Smooth muscle cell (in vitro differentiated cells): Measurements from ENCODE around the gene KCNIP4. TPM values are rescaled to one million over a fixed set of nuclear protein-coding genes. Genes with fewer than 3 reads are reported as not detected.

Experiments
- DNase-seq: peaks from one replicate; lab custom pipeline; 2025; ENCODE audit not compliant: unreplicated experiment; lab: John Stamatoyannopoulos, UW
- H2AFZ ChIP-seq: fragments of 200-600 bp; sonication (generic); 2 replicates; pipeline ENCODE4 v1.6.0; 2016; ENCODE audit warnings: antibody characterized with exemption, low read depth, mild to moderate bottlenecking
- H3F3A ChIP-seq: fragments of 200-600 bp; sonication (generic); 2 replicates; pipeline ENCODE4 v1.6.0; 2017; ENCODE audit warnings: antibody characterized with exemption, low read depth
- H3K27ac ChIP-seq: fragments of 200-600 bp; sonication (generic); 2 replicates; pipeline ENCODE4 v1.5.1; 2016; ENCODE audit warnings: low read depth, mild to moderate bottlenecking
- H3K27me3 ChIP-seq: fragments of 200-600 bp; sonication (generic); 2 replicates; pipeline ENCODE4 v1.6.1; 2016; ENCODE audit warnings: low read depth, mild to moderate bottlenecking
- H3K36me3 ChIP-seq: fragments of 200-600 bp; sonication (generic); 2 replicates; pipeline ENCODE4 v1.5.1; 2016; ENCODE audit warnings: low read depth
- H3K4me1 ChIP-seq: fragments of 200-600 bp; sonication (generic); 2 replicates; pipeline ENCODE4 v1.5.1; 2016; ENCODE audit warnings: low read depth
- H3K4me2 ChIP-seq: fragments of 200-600 bp; sonication (generic); 2 replicates; pipeline ENCODE4 v1.6.0; 2016; ENCODE audit warnings: mild to moderate bottlenecking
- H3K4me3 ChIP-seq: fragments of 200-600 bp; sonication (generic); 2 replicates; pipeline ENCODE4 v1.5.1; 2016; ENCODE audit warnings: mild to moderate bottlenecking
- H3K79me2 ChIP-seq: fragments of 200-600 bp; sonication (generic); 2 replicates; pipeline ENCODE4 v1.6.0; 2016; ENCODE audit warnings: low read depth, mild to moderate bottlenecking
- H3K9ac ChIP-seq: fragments of 200-600 bp; sonication (generic); 2 replicates; pipeline ENCODE4 v1.6.0; 2016; ENCODE audit warnings: low read depth
- H3K9me3 ChIP-seq: fragments of 200-600 bp; sonication (generic); replicated peaks from 2 replicates; pipeline ENCODE4 v1.5.1; 2016; ENCODE audit warnings: low read depth
- H4K20me1 ChIP-seq: fragments of 200-600 bp; sonication (generic); 2 replicates; pipeline ENCODE4 v1.6.0; 2016; ENCODE audit warnings: low read depth
- WGBS: methylation state at CpG from one replicate; pipeline ENCODE4 v1.1.7; 2016; ENCODE audit warnings: low lambda C conversion rate; 5-methylcytosine and 5-hydroxymethylcytosine counted together
- polyA plus RNA-seq: library from polyadenylated mRNA; unstranded; fragments of >200 nt; fragmentation: Nextera tagmentation; extraction: Ambion mirVana; gene quantifications from 2 replicates; pipeline ENCODE4 v1.2.1, GENCODE V29; 2016
- total RNA-seq: library from RNA; depleted of rRNA; stranded (reverse); fragments of >200 nt; gene quantifications from 2 replicates; pipeline ENCODE4 v1.2.3, GENCODE V29; 2014
- TF ChIP-seq, protein P1 (sequence below): fragments of 200-600 bp; sonication (generic); IDR thresholded peaks from 2 replicates; pipeline ENCODE4 v1.5.1; 2017; ENCODE audit warnings: borderline replicate concordance, mild to moderate bottlenecking, antibody characterized with exemption; ENCODE audit not compliant: insufficient read depth, poor library complexity, severe bottlenecking

KCNIP4 gene
- total and polyA plus RNA-seq, 2 experiments from 2014 or later: 0.07 TPM; not detected in 1

DNA sequence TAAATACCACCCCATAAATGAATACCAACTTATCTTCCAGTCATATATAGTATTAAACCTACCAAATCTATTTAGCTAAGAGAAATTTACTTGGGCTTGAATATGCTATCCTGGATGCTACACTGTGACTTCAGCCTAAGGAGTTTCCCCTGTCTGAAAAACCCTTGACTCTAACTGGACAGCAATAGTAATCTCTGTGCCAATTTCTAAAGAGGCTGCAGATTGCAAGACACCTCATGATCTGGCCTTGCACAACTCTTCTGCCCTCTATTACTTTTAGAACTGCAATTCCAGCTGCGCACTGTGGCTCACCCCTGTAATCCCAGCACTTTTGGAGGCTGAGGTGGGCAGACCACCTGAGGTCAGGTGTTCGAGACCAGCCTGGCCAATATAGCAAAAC, 371.5 kb downstream of the KCNIP4 start:
- TF ChIP-seq, protein P1, sequence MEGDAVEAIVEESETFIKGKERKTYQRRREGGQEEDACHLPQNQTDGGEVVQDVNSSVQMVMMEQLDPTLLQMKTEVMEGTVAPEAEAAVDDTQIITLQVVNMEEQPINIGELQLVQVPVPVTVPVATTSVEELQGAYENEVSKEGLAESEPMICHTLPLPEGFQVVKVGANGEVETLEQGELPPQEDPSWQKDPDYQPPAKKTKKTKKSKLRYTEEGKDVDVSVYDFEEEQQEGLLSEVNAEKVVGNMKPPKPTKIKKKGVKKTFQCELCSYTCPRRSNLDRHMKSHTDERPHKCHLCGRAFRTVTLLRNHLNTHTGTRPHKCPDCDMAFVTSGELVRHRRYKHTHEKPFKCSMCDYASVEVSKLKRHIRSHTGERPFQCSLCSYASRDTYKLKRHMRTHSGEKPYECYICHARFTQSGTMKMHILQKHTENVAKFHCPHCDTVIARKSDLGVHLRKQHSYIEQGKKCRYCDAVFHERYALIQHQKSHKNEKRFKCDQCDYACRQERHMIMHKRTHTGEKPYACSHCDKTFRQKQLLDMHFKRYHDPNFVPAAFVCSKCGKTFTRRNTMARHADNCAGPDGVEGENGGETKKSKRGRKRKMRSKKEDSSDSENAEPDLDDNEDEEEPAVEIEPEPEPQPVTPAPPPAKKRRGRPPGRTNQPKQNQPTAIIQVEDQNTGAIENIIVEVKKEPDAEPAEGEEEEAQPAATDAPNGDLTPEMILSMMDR: no peak
- Histone ChIP-seq H3K4me2 (no peak overlapping the region), H3K9me3 (no peaks in the 10 kb centered on the region), H3K9ac (no peak overlapping the region), H3K79me2 (no peaks in the 10 kb centered on the region), H3F3A (no peaks in the 10 kb centered on the region), H3K27ac (no peak overlapping the region), H3K27me3 (no peaks in the 10 kb centered on the region), H2AFZ (no peak overlapping the region), H3K4me1 (no peaks in the 10 kb centered on the region), H4K20me1 (no peaks in the 10 kb centered on the region), H3K4me3 (no peak overlapping the region), H3K36me3 (no peaks in the 10 kb centered on the region)
- DNase-seq: no peak
- WGBS: 88% methylated on average over 2 of the region's 2 CpGs

GRCh38 chr4:21571100-21571499, 377.5 kb downstream of the KCNIP4 start:
- no peak overlapping the region for H3K9ac ChIP-seq
- H3K79me2 ChIP-seq: no peaks in the 10 kb centered on the region
- H3K4me3 ChIP-seq: no peak overlapping the region
- 92% methylated on average over 3 of the region's 3 CpGs for WGBS
- no peaks in the 10 kb centered on the region for H3F3A ChIP-seq
- TF ChIP-seq, protein P1: no peak
- no peak overlapping the region for H3K4me2 ChIP-seq
- no peak overlapping the region for H3K27ac ChIP-seq
- peaks cover 5% of the 10 kb centered on the region for H3K4me1 ChIP-seq
- H3K27me3 ChIP-seq: no peaks in the 10 kb centered on the region
- no peaks in the 10 kb centered on the region for H4K20me1 ChIP-seq
- H3K9me3 ChIP-seq: no peaks in the 10 kb centered on the region
- H2AFZ ChIP-seq: no peak overlapping the region
- DNase-seq: no peak
- H3K36me3 ChIP-seq: no peaks in the 10 kb centered on the region

GRCh38 chr4:21569638-21570037, 378.9 kb downstream of the KCNIP4 start:
- H3K27me3 ChIP-seq: no peaks in the 10 kb centered on the region
- H3K9me3 ChIP-seq: no peaks in the 10 kb centered on the region
- H3K27ac ChIP-seq: no peak overlapping the region
- H3K4me2 ChIP-seq: no peak overlapping the region
- H3K36me3 ChIP-seq: no peaks in the 10 kb centered on the region
- 46% methylated on average over 2 of the region's 2 CpGs for WGBS
- DNase-seq: no peak
- TF ChIP-seq, protein P1: no peak
- peaks cover 5% of the 10 kb centered on the region for H3K4me1 ChIP-seq
- no peak overlapping the region for H3K9ac ChIP-seq
- no peaks in the 10 kb centered on the region for H4K20me1 ChIP-seq
- H3K79me2 ChIP-seq: no peaks in the 10 kb centered on the region
- H3K4me3 ChIP-seq: no peak overlapping the region
- H2AFZ ChIP-seq: no peak overlapping the region
- no peaks in the 10 kb centered on the region for H3F3A ChIP-seq

DNA sequence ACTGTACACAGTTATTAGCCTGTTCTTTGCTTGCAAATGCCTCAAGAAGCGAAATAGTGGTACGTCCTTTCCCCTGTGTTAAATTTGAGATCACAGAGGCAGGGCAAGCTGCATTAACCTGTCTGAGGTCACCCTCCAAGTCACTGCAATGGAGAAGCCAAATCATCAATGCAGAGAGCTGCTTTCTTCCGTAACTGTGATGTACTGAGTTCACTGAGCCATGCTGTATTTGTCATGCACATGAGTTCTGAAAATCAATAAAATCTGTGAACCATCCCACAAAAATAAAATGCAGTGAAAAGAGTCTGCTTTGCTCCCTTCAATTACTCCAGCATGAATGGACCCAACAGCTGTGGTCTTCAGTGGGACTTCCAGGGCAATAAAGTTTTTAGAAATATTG, 393.5 kb downstream of the KCNIP4 start:
- no peaks in the 10 kb centered on the region for H3K4me1 ChIP-seq
- no peak for DNase-seq
- no peak overlapping the region for H2AFZ ChIP-seq
- no peak overlapping the region for H3K4me3 ChIP-seq
- H3K9ac ChIP-seq: no peak overlapping the region
- H3K79me2 ChIP-seq: no peaks in the 10 kb centered on the region
- H3K27me3 ChIP-seq: no peaks in the 10 kb centered on the region
- 74% methylated on average over 3 of the region's 3 CpGs for WGBS
- no peaks in the 10 kb centered on the region for H3K36me3 ChIP-seq
- no peaks in the 10 kb centered on the region for H3F3A ChIP-seq
- H3K9me3 ChIP-seq: no peaks in the 10 kb centered on the region
- no peak overlapping the region for H3K27ac ChIP-seq
- no peak overlapping the region for H3K4me2 ChIP-seq
- no peaks in the 10 kb centered on the region for H4K20me1 ChIP-seq
- TF ChIP-seq, protein P1: no peak
